HG03025 (cell line): Measurements from ENCODE around the gene MKI67.
"Not testable (repeated sequence)": the region's sequence is repeated elsewhere in the genome, so short reads cannot be mapped to it uniquely, and the experiment has no call there.

Experiments used
- ATAC-seq: cut with Tn5 transposase; IDR thresholded peaks from one replicate; pipeline ENCODE4 v1.9.1; 2021; ENCODE audit warnings: mild to moderate bottlenecking, moderate library complexity; ENCODE audit not compliant: unreplicated experiment, low FRiP score

MKI67 gene, protein sequence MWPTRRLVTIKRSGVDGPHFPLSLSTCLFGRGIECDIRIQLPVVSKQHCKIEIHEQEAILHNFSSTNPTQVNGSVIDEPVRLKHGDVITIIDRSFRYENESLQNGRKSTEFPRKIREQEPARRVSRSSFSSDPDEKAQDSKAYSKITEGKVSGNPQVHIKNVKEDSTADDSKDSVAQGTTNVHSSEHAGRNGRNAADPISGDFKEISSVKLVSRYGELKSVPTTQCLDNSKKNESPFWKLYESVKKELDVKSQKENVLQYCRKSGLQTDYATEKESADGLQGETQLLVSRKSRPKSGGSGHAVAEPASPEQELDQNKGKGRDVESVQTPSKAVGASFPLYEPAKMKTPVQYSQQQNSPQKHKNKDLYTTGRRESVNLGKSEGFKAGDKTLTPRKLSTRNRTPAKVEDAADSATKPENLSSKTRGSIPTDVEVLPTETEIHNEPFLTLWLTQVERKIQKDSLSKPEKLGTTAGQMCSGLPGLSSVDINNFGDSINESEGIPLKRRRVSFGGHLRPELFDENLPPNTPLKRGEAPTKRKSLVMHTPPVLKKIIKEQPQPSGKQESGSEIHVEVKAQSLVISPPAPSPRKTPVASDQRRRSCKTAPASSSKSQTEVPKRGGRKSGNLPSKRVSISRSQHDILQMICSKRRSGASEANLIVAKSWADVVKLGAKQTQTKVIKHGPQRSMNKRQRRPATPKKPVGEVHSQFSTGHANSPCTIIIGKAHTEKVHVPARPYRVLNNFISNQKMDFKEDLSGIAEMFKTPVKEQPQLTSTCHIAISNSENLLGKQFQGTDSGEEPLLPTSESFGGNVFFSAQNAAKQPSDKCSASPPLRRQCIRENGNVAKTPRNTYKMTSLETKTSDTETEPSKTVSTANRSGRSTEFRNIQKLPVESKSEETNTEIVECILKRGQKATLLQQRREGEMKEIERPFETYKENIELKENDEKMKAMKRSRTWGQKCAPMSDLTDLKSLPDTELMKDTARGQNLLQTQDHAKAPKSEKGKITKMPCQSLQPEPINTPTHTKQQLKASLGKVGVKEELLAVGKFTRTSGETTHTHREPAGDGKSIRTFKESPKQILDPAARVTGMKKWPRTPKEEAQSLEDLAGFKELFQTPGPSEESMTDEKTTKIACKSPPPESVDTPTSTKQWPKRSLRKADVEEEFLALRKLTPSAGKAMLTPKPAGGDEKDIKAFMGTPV (N-terminal part only)

GRCh38 chr10:128125944-128126764, at the start of gene MKI67:
MKI67 (minus strand) TSS chr10:128126423; CDS start chr10:128125667, 756 bp downstream.
- ATAC-seq = peak; percentile 83

- ATAC-seq = no peak
These were observed 48.6 kb upstream of the MKI67 start for GRCh38 chr10:128174581-128175559.

GRCh38 chr10:128173386-128173785, 47.2 kb upstream of the MKI67 start:
- no peak for ATAC-seq

GRCh38 chr10:128172756-128173155, 46.5 kb upstream of the MKI67 start:
- no peak for ATAC-seq

- no peak for ATAC-seq
These were observed 43.7 kb upstream of the MKI67 start for GRCh38 chr10:128169811-128170379.

- ATAC-seq = no peak
These were observed 41.8 kb upstream of the MKI67 start for GRCh38 chr10:128167926-128168520.

DNA sequence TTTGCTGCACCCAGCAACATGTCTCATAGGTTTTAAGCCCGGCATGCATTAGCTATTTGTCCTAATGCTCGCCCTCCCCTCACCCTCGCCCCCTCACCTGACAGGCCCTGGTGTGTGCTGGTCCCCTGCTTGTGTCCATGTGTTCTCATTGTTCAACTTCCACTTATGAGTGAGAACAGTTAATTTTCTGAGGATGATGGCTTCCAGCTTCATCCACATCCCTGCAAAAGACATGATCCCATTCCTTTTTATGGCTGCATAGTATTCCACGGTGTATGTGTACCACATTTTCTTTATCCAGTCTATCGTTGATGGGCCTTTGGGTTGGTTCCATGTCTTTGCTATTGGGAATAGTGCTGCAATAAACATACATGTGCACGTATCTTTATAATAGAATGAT, 40.9 kb upstream of the MKI67 start:
- not testable (repeated sequence) for ATAC-seq

DNA sequence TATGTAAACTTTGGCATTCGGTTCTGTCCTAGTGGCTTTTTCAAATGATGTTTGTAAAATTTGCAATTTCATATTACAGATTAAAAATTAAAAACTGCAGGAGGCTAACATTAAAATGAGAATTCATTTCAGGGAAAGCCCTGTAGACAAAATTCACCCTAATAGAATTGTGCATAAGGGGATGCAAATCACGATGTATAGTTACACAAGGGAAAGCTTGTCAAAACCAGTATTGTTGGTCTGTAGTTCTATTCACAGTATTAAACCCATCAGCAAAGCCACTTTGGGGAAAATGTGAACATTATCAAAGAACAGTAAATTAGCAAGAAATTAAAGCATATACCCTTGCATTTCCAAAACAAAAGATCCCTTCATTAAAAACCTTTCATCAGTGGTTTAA, 39.9 kb upstream of the MKI67 start:
- ATAC-seq = no peak

- no peak for ATAC-seq
These were observed 39.3 kb upstream of the MKI67 start for GRCh38 chr10:128165536-128165935.

GRCh38 chr10:128163701-128164100, 37.5 kb upstream of the MKI67 start:
- no peak for ATAC-seq

DNA sequence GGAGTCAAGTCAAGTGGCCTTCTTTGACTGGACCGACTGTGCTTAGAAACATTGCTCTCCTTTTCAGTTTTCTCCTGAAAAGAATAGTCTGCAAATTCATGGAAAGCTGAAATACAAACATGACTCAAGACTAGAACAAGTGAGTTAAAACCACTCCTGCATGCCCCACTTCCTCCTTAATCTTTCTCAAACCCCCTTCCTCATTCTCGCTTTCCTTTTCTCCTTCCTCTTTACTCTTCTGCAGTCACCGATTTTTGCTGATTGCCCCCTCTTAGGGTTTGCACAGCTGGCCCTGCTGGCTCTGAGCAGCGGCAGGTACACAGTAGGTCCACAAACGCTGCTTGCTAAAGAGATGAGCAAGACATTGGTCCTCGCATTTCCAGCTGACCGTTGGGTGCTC, 34.8 kb upstream of the MKI67 start:
- ATAC-seq = no peak

DNA sequence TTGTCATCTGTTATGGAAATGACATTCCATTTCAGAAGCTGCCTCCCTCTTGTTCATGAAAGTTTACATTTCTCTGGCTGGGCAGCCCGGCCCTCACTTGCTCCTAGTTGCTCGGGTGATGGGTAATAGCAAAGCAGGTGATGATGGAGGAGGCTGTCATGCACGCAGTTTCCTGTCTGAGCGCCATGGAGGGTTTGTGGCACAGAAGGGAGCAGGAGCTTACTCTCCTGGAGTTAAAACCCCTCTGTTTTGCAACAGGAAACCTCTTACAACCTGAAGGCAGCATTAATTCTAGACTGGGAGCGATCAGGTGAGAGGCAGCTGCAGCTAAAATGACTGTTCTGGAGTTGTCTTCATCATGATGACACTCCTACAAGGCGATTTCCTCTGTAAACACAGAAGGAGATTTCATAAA, 34.1 kb upstream of the MKI67 start:
- ATAC-seq = no peak

- ATAC-seq = no peak
These were observed 32.0 kb upstream of the MKI67 start for GRCh38 chr10:128158021-128158795.

- ATAC-seq = no peak
These were observed 31.0 kb upstream of the MKI67 start for GRCh38 chr10:128156999-128157755.

- no peak for ATAC-seq
These were observed 26.7 kb upstream of the MKI67 start for GRCh38 chr10:128152741-128153580.

GRCh38 chr10:128151031-128151430, 24.8 kb upstream of the MKI67 start:
- no peak for ATAC-seq
